HG02840 (cell line): ENCODE measurements around the gene F7.
"Not testable (repeated sequence)": the region's sequence is repeated elsewhere in the genome, so short reads cannot be mapped to it uniquely, and the experiment has no call there.

Source experiments
- ATAC-seq: cut with Tn5 transposase; IDR thresholded peaks from one replicate; pipeline ENCODE4 v1.9.1; 2021; ENCODE audit warnings: mild to moderate bottlenecking, moderate library complexity, moderate number of reproducible peaks; ENCODE audit not compliant: unreplicated experiment, low FRiP score

Gene F7

GRCh38 chr13:113150550-113151365 lies 45.2 kb downstream of the F7 start:
- no peak for ATAC-seq

DNA sequence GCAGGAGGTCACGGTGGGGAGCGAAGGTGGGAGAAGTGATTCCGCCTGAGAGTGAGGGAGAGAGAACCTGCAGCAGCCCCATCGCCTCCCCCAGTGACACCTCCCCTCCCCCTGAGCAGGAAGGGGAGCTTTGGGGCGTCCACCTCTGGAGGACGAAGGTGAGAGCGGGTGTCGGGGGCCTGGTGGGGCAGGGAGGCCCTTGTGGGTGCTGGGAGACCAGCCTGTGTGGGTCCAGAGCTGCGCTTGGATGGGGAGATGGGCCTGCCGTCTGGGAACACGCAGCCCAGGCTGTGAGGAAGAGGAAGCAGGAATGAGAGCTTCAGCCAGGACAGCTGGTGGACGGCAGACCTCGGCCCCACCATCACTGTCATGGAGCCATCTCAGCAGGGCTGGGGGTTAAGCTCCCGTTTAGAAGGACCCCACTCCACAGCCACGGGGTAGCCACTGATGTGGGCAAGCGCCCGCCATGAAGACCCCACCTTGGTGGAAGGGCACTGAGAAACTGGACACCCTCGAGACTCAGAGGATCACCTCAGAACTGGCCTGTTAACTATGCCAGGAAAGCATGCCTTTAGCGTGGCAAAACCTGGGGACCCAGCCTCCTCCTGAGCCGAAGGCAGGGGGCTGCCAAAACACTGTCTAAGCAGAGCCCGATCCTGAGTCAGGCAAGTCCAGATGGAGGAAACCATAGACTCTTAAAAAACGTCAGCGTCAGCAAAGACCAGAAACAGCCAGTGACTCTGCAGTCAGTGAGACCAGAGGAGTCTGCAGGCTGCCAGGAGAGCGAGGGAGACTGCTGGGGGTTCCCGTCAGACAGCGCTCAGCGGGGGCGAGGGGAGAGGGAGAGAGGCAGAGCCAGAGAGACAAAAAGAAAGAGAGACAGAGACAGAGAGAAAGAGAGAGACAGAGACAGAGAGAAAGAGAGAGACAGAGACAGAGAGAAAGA lies 46.4 kb downstream of the F7 start:
- ATAC-seq, result no peak

DNA sequence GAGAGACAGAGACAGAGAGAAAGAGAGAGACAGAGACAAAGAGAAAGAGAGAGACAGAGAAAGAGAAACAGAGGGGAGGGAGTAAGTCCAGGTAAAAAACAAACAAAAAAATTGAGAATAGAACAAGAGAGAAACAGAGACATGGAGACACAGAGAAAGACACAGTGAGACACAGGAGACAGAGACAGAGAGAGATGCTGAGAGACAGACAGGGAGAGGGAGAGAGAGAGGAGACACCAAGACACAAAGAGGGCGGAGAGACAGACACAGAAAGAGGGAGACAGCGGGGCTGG lies 47.0 kb downstream of the F7 start:
- no peak for ATAC-seq

DNA sequence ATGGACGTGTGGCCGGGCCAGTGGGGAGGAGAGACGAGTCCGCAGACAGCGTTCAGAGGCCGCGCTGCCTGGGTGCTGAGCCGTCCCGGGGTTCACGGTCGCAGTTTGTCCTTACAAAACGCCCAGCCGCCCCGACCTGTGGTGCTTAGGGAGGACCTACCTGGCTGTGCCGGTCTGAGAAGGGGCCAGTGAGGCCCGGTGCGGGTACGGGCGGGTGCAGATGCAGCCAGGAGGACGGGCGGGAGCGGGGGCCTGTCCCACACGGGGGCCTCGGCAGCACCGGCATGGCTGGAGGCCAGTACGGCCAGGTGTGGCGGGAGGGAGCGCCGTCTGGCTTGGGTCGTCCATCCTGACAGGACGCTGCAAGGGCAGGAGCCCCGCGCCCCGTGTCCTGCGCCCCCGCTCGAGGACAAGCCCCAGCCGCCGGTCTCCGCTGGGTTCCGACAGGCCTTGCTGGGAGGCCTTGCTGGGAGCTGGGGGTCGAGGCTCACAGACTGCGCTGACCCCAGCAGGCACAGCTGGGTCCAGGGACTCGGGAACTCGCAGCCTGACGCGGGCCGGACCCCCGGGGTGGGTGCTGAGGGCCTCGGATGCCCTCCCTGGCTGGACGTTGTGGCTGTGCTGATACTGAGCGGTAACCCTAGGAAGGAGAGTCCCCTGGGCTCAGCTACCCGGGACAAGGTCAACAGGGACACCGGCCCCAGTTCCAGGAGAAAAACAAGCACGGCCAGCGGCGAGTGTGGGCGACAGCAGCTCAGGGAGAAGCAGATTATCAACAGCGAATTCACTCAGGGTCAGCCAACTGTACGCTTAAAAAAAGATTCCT lies 47.6 kb downstream of the F7 start:
- no peak for ATAC-seq

GRCh38 chr13:113153810-113154748 lies 48.5 kb downstream of the F7 start:
- ATAC-seq, result no peak

DNA sequence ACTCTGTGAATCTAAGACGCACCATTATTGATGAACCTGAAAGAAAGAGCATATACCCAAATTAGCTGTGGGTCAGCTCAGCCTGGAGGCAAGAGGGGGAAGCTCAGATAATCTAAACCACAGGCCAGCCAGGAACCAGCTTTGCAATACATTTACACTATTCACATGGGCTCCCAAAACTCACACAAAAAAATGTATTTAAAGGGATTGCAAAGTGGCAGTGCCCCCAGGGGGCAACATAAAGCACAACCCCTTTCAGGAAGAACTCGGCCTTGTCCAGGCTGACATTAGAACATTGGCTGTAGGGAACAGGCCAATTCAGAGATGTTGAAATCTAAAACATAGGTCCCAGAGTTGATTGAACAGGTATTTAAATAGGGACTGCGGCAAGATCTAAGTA lies 49.6 kb downstream of the F7 start:
- ATAC-seq, result no peak

DNA sequence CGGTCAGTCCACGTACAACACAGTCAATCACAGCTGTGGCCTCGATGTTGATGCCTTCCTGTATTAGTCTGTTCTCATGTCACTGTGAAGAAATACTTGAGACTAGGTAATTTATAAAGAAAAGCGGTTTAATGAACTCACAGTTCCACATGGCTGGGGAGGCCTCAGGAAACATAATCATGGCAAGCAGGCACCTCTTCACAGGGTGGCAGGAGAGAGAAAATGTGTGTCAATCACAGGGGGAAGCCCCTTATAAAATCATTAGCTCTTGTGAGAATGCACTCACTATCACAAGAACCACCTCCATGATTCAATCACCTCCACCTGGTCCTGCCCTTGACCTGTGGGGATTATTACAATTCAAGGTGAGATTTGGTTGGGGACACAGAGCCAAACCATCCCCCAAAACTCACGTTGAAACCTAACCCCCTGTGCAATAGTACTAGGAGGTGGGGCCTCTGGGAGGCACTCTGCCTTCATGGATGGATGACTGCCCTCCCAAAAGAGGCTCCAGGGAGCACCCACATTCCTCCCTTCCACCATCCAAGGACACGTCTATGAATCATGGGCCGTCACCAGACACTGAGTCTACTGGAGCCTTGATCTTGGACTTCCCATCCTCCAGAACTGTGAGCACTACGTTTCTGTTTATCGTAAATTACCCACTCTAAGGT lies 50.5 kb downstream of the F7 start:
- ATAC-seq, result no peak

GRCh38 chr13:113157206-113157928 lies 51.8 kb downstream of the F7 start:
- ATAC-seq, result no peak

- ATAC-seq, result no peak
Measured at GRCh38 chr13:113157929-113158747, 52.5 kb downstream of the F7 start, which contains the start of gene PROZ. PROZ (plus strand) TSS chr13:113158648; CDS start chr13:113158661, 13 bp downstream.

- ATAC-seq, result no peak
Measured at GRCh38 chr13:113158946-113159345, 53.4 kb downstream of the F7 start.

GRCh38 chr13:113159701-113160100 lies 54.1 kb downstream of the F7 start:
- ATAC-seq, result no peak

- no peak for ATAC-seq
Measured at GRCh38 chr13:113160983-113161382, 55.4 kb downstream of the F7 start.

- ATAC-seq, result no peak
Measured at GRCh38 chr13:113161433-113161832, 55.8 kb downstream of the F7 start.

GRCh38 chr13:113161975-113162374 lies 56.4 kb downstream of the F7 start:
- not testable (repeated sequence) for ATAC-seq

DNA sequence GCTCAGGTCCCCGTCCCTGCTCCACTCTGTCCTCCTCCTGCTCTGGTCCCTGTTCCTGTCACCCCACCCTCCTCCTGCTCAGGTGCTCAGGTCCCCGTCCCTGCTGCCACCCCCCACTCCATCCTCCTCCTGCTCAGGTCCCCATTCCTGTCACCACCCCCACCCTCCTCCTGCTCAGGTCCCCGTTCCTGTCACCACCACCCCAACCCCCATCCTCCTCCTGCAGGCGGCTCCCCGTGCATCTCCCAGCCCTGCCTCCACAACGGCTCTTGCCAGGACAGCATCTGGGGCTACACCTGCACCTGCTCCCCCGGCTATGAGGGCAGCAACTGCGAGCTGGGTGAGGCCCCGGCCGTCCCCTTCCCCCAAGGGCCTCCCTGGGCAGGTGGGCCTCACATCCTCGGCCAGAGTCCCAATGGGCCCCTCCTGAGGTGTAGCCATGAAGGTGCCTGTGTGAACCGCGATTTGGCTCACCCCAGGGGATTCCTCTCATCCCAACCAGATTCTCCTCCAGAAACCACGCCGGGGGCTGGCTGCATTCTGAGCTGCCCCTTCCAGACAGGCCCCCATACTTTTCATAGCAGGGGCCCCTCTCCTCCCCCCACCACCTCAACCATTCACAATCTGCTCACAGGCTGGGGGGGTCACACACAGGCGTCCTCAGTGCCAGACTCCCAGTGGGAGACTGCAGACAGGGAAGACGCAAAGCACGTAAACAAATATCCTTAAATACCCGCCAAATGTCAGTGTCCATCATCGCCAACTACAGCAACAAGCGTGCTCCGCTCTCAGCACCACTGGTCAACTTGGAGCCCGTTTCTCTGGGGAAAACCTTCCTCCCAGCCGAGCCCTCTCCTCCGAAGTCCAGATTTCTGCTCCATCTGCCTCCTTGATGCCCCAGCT lies 57.4 kb downstream of the F7 start:
- no peak for ATAC-seq

DNA sequence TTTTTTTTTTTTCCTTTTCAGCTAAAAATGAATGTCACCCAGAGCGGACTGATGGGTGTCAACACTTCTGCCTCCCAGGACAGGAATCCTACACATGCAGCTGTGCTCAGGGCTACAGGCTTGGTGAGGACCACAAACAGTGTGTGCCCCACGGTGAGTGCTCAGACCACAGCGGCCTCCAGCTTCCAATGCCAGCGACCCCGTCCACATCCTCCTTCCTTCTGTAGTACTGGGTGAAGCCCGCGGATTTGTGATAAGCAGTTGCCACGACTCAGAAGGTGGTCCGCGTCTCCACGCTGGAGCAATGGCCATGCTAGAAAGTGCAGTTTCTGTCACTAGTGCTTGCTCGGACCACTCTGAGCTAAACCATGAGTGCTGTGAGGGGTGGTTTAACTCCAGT lies 58.9 kb downstream of the F7 start:
- ATAC-seq, result no peak

DNA sequence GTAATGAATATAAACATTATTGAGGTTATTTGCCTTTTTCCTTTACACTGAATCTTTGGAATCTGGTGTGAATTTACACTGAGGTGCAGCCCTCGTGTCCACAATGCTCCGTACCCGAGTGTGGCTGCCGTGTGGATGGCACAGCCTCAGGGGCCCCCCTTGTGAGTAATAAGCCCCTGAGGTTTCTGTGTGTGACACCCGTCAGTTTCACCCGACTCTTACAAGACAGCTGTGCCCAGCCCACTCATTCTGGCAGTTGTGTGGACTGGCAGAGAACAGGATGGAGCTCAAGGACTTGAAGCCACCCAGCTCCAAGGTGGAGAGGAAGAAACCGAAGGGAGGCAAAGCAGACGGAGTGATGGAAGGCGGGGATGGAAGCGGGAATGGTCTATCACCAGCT lies 60.7 kb downstream of the F7 start:
- ATAC-seq, result no peak
